ENCODE data around the gene WNT6. TPM values are rescaled to one million over a fixed set of nuclear protein-coding genes. Genes with fewer than 3 reads are reported as not detected.

WNT6 gene
- total and polyA plus RNA-seq, 2 of the 8 experiments (the other 6 are each of a cell fraction or from before 2014, with no cell fraction given): not detected

- Histone ChIP-seq H3K56ac (replicated peaks; ENCODE audit: insufficient read length, low read depth, low read length) (no peak overlapping the region), H2BK5ac (ENCODE audit: low read depth, low read length) (no peak overlapping the region), H3K4me3 (ENCODE audit: extremely low read depth in 1 of 4, insufficient read depth in 2 of 4, low read depth in 3 of 4, low read length in 4 of 4) (no peak overlapping the region), H3K4ac (replicated peaks; ENCODE audit: insufficient read length, low read depth, low read length) (no peak overlapping the region), H4K8ac (ENCODE audit: extremely low read depth, insufficient read depth, low read length) (no peak overlapping the region), H3K27ac (ENCODE audit: low read depth, low read length) (no peak overlapping the region), H3K4me2 (ENCODE audit: insufficient read depth in 1 of 2, low read depth in 2 of 2, low read length in 2 of 2) (no peak overlapping the region), H4K91ac (replicated peaks; ENCODE audit: insufficient read length, low read length) (no peak overlapping the region), H2BK120ac (replicated peaks; ENCODE audit: low read depth, low read length) (no peak overlapping the region), H4K5ac (ENCODE audit: insufficient read length, low read depth, low read length) (no peak overlapping the region), H2AFZ (ENCODE audit: low read length) (no peak overlapping the region), H3K79me2 (ENCODE audit: control insufficient read depth in 1 of 2, insufficient read depth in 2 of 2, low read length in 2 of 2) (no peaks in the 10 kb centered on the region), H2BK20ac (ENCODE audit: low read length) (no peak overlapping the region), H3K23ac (ENCODE audit: insufficient read length) (no peak overlapping the region), H3K36me3 (ENCODE audit: control insufficient read depth in 2 of 4, insufficient read depth in 4 of 4, low read length in 3 of 4) (peaks cover 0 to 12% (median 0%) of the 10 kb centered on the region in 4 experiments; a peak in 1 of 8 replicates), H2BK15ac (ENCODE audit: low read length) (no peak overlapping the region), H3K9ac (replicated peaks in 1 of 4; ENCODE audit: extremely low read depth in 1 of 4, low read depth in 3 of 4, low read length in 3 of 4) (no peak overlapping the region), H2BK12ac (ENCODE audit: low read depth, low read length) (no peak overlapping the region), H3K14ac (ENCODE audit: insufficient read length) (no peak overlapping the region), H3K18ac (ENCODE audit: extremely low read depth, low read length) (no peak overlapping the region), H3K4me1 (replicated peaks in 1 of 4; ENCODE audit: control insufficient read depth in 3 of 4, insufficient read depth in 4 of 4, low read length in 3 of 4) (peaks cover 0 to 24% (median 12%) of the 10 kb centered on the region in 4 experiments; a peak in 6 of 7 replicates), H4K20me1 (replicated peaks in 1 of 2; ENCODE audit: control insufficient read depth in 1 of 2, insufficient read depth in 2 of 2, low read length in 2 of 2) (peaks cover 18 to 20% of the 10 kb centered on the region in 2 experiments), H3K23me2 (ENCODE audit: low read depth, low read length) (peaks cover 6% of the 10 kb centered on the region; the same call in 1 of the 2 replicates), H2AK5ac (ENCODE audit: low read depth, low read length) (no peak overlapping the region), H3K9me3 (ENCODE audit: insufficient read depth in 2 of 2, low read depth in 1 of 2, low read length in 1 of 2) (no peaks in the 10 kb centered on the region; a peak in 1 of 4 replicates), H3K79me1 (ENCODE audit: low read depth, low read length) (no peaks in the 10 kb centered on the region), H3K27me3 (replicated peaks in 1 of 4; ENCODE audit: control insufficient read depth in 3 of 4, extremely low read depth in 1 of 4, insufficient read depth in 3 of 4, low read length in 3 of 4) (peaks cover 74 to 95% (median 89%) of the 10 kb centered on the region in 4 experiments)
- CTCF ChIA-PET (ENCODE audit: partially characterized antibody): interaction anchor here (0.6 to 21.8 kb wide), 15 partner anchors 8 to 1752 kb away, joined by 3 to 783 read pairs (median 5); partner anchors contain the start of gene WNT10A
- DNase-seq (ENCODE audit: low read depth in 1 of 2, low spot score in 2 of 2) (no peak), FAIRE-seq (no peak)
- WGBS, 2 experiments (ENCODE audit: extremely low coverage in 1 of 2, insufficient coverage in 1 of 2, insufficient read length in 1 of 2, insufficient replicate concordance in 2 of 2, low coverage in 1 of 2, low lambda C conversion rate in 2 of 2, missing lambda C conversion rate in 1 of 2): 79% methylated on average over 9 of the region's 9 CpGs; no CpG with 5 or more reads in 1 of the 2 experiments
- POLR2A ChIA-PET (ENCODE audit: partially characterized antibody): interaction anchor here (1.6 to 1.9 kb wide), 2 partner anchors 10 to 28 kb away, joined by 3 to 4 read pairs; no protein-coding TSS in a partner anchor
- TF ChIP-seq HDAC6 (IDR thresholded peaks at IDR 0.05; ENCODE audit: low read depth, low read length): no peak
- TF ChIP-seq TCF12 (IDR thresholded peaks at IDR 0.05; ENCODE audit: low read depth, low read length): no peak
- TF ChIP-seq, protein P1, sequence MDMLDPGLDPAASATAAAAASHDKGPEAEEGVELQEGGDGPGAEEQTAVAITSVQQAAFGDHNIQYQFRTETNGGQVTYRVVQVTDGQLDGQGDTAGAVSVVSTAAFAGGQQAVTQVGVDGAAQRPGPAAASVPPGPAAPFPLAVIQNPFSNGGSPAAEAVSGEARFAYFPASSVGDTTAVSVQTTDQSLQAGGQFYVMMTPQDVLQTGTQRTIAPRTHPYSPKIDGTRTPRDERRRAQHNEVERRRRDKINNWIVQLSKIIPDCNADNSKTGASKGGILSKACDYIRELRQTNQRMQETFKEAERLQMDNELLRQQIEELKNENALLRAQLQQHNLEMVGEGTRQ (IDR thresholded peaks at IDR 0.05; ENCODE audit: low read length): no peak
- TF ChIP-seq JUND (IDR thresholded peaks at IDR 0.05; ENCODE audit: low read length): no peak
- no peak for TF ChIP-seq CBX5 (IDR thresholded peaks at IDR 0.05; ENCODE audit: low read depth, low read length)
- TF ChIP-seq BCL11A (IDR thresholded peaks at IDR 0.05; ENCODE audit: low read depth in 2 of 2, low read length in 2 of 2): no peak
- no peak for TF ChIP-seq YY1 (IDR thresholded peaks at IDR 0.05; ENCODE audit: low read depth, low read length)
- no peak for TF ChIP-seq ASH2L (IDR thresholded peaks at IDR 0.05; ENCODE audit: low read length)
- TF ChIP-seq ATF3 (IDR thresholded peaks at IDR 0.05; ENCODE audit: insufficient read depth, low read depth, low read length): no peak
- TF ChIP-seq SP1 (IDR thresholded peaks at IDR 0.05; ENCODE audit: low read depth, low read length): no peak
- no peak for TF ChIP-seq SIRT6 (IDR thresholded peaks at IDR 0.05; ENCODE audit: low read length)
- no peak for TF ChIP-seq KDM4A (IDR thresholded peaks at IDR 0.05; ENCODE audit: low read depth, low read length, severe bottlenecking)
These were observed 9.5 kb downstream of the WNT6 start for GRCh38 chr2:218869064-218869463.
